CD14-positive monocyte (primary cell): Measurements from ENCODE around the gene TCF7. TPM values are rescaled to one million over a fixed set of nuclear protein-coding genes. Genes with fewer than 3 reads are reported as not detected.

ENCODE experiments used
- DNase-seq, 3 donors: peaks; one replicate each; pipeline ENCODE4 v3.0.0-alpha.2; 2011 to 2022
- H2AFZ ChIP-seq: 2 replicates; pipeline ENCODE4 v1.6.0; 2012; ENCODE audit warnings: mild to moderate bottlenecking, low read depth, low read length, inconsistent platforms; ENCODE audit not compliant: insufficient read depth, poor library complexity, severe bottlenecking
- H3K27ac ChIP-seq, 2 donors: 1 replicate in 1 of 2; 2 replicates in 1 of 2; pipeline ENCODE4 v1.5.1; 2012 to 2013; ENCODE audit warnings: low read length in 2 of 2, control low read depth in 1 of 2, inconsistent platforms in 1 of 2, low read depth in 1 of 2, mild to moderate bottlenecking in 1 of 2
- H3K27me3 ChIP-seq, 2 donors: one replicate each; pipeline versions ENCODE4 v1.6.0 to v1.6.1; 2011 to 2013; ENCODE audit warnings: low read length in 2 of 2; ENCODE audit not compliant: control insufficient read depth in 2 of 2, insufficient read depth in 2 of 2
- H3K36me3 ChIP-seq, 2 donors: replicated peaks in 1 of 2; 1 replicate in 1 of 2; 2 replicates in 1 of 2; pipeline versions ENCODE4 v1.5.1 to v1.6.1; 2012 to 2013; ENCODE audit warnings: low read length in 2 of 2, control low read depth in 1 of 2, inconsistent platforms in 1 of 2, mild to moderate bottlenecking in 1 of 2; ENCODE audit not compliant: insufficient read depth in 2 of 2, control insufficient read depth in 1 of 2
- H3K4me1 ChIP-seq, 2 donors: 1 replicate in 1 of 2; 2 replicates in 1 of 2; pipeline versions ENCODE4 v1.5.1 to v1.6.1; 2012 to 2013; ENCODE audit warnings: low read length in 2 of 2, control low read depth in 1 of 2, inconsistent platforms in 1 of 2, mild to moderate bottlenecking in 1 of 2, moderate library complexity in 1 of 2; ENCODE audit not compliant: insufficient read depth in 2 of 2, control insufficient read depth in 1 of 2
- H3K4me2 ChIP-seq: replicated peaks from 2 replicates; pipeline ENCODE3; 2012; ENCODE audit warnings: low read length, moderate library complexity, mild to moderate bottlenecking; ENCODE audit not compliant: poor library complexity, severe bottlenecking; ENCODE audit errors: extremely low read depth
- H3K4me3 ChIP-seq, 3 experiments: fragments of 200-600 bp in 1 of 3; sonication (generic) in 1 of 3; replicated peaks in 1 of 3; 1 replicate in 2 of 3; 2 replicates in 1 of 3; pipeline ENCODE4 v1.5.1; 2011 to 2013; ENCODE audit warnings: low read length in 3 of 3, mild to moderate bottlenecking in 3 of 3, control low read depth in 2 of 3, low read depth in 2 of 3, inconsistent platforms in 1 of 3, moderate library complexity in 1 of 3
- H3K79me2 ChIP-seq: 2 replicates; pipeline ENCODE4 v1.6.0; 2012; ENCODE audit warnings: mild to moderate bottlenecking, control low read depth, inconsistent platforms, low read length, moderate library complexity; ENCODE audit not compliant: insufficient read depth
- H3K9ac ChIP-seq: 2 replicates; pipeline ENCODE4 v1.6.0; 2017; ENCODE audit warnings: low read length, mild to moderate bottlenecking; ENCODE audit not compliant: insufficient read depth, poor library complexity, severe bottlenecking
- H3K9me3 ChIP-seq, 2 donors: replicated peaks in 1 of 2; 1 replicate in 1 of 2; 2 replicates in 1 of 2; pipeline versions ENCODE4 v1.5.1 to v1.6.1; 2012 to 2013; ENCODE audit warnings: low read length in 2 of 2, control low read depth in 1 of 2; ENCODE audit not compliant: control insufficient read depth in 1 of 2, insufficient read depth in 1 of 2
- H4K20me1 ChIP-seq: 2 replicates; pipeline ENCODE4 v1.6.0; 2012; ENCODE audit warnings: mild to moderate bottlenecking, low read length, control low read depth, moderate library complexity; ENCODE audit not compliant: insufficient read depth
- H3K27ac Mint-ChIP-seq, 7 donors: one replicate each; pipeline ENCODE4 v1.8.0; 2020; ENCODE audit warnings: mild to moderate bottlenecking in 7 of 7, mixed read lengths in 7 of 7, moderate library complexity in 6 of 7, inconsistent platforms in 2 of 7
- H3K27me3 Mint-ChIP-seq, 3 donors: one replicate each; pipeline ENCODE4 v1.8.0; 2021 to 2022; ENCODE audit warnings: low read depth in 3 of 3, mild to moderate bottlenecking in 3 of 3, mixed read lengths in 3 of 3, moderate library complexity in 3 of 3, inconsistent platforms in 1 of 3
- H3K36me3 Mint-ChIP-seq, 2 donors: one replicate each; pipeline ENCODE4 v1.8.0; 2020; ENCODE audit warnings: mixed read lengths in 2 of 2, inconsistent platforms in 1 of 2, mild to moderate bottlenecking in 1 of 2
- H3K4me1 Mint-ChIP-seq: one replicate; pipeline ENCODE4 v1.8.0; 2020; ENCODE audit warnings: mild to moderate bottlenecking, mixed read lengths
- H3K4me3 Mint-ChIP-seq, 2 donors: one replicate each; pipeline ENCODE4 v1.8.0; 2020; ENCODE audit warnings: mild to moderate bottlenecking in 2 of 2, mixed read lengths in 2 of 2, moderate library complexity in 1 of 2
- H3K9me3 Mint-ChIP-seq, 7 donors: one replicate each; pipeline ENCODE4 v1.8.0; 2020 to 2022; ENCODE audit warnings: mixed read lengths in 7 of 7, mild to moderate bottlenecking in 6 of 7, moderate library complexity in 6 of 7, inconsistent platforms in 2 of 7
- CTCF ChIP-seq: fragments of 200-600 bp; IDR thresholded peaks from one replicate; pipeline ENCODE4 v1.8.0; 2022; ENCODE audit warnings: antibody characterized with exemption, mild to moderate bottlenecking
- WGBS: methylation state at CpG from one replicate; pipeline ENCODE4 v1.1.5; 2013; ENCODE audit warnings: missing lambda C conversion rate; ENCODE audit not compliant: insufficient coverage; 5-methylcytosine and 5-hydroxymethylcytosine counted together
- intact Hi-C, 2 donors: fragments of 100-400 bp; cut with micrococcal nuclease; formaldehyde crosslinking; loops; one replicate each; pipeline versions ENCODE4 v1.15.0 to v1.15.1; 2023
- polyA plus RNA-seq, 3 donors: library from polyadenylated mRNA; depleted of rRNA in 1 of 3; unstranded in 2 of 3; stranded (reverse) in 1 of 3; fragments of 300-500 nt in 2 of 3; fragments of >200 nt in 1 of 3; fragmentation: Illumina TruSeq in 2 of 3; gene quantifications; 1 replicate in 2 of 3; 2 replicates in 1 of 3; pipeline ENCODE4 v1.2.3, GENCODE V29; 2012 to 2021

Gene TCF7
- polyA plus RNA-seq, 3 donors, result 0.15 to 0.84 (median 0.83) TPM

DNA sequence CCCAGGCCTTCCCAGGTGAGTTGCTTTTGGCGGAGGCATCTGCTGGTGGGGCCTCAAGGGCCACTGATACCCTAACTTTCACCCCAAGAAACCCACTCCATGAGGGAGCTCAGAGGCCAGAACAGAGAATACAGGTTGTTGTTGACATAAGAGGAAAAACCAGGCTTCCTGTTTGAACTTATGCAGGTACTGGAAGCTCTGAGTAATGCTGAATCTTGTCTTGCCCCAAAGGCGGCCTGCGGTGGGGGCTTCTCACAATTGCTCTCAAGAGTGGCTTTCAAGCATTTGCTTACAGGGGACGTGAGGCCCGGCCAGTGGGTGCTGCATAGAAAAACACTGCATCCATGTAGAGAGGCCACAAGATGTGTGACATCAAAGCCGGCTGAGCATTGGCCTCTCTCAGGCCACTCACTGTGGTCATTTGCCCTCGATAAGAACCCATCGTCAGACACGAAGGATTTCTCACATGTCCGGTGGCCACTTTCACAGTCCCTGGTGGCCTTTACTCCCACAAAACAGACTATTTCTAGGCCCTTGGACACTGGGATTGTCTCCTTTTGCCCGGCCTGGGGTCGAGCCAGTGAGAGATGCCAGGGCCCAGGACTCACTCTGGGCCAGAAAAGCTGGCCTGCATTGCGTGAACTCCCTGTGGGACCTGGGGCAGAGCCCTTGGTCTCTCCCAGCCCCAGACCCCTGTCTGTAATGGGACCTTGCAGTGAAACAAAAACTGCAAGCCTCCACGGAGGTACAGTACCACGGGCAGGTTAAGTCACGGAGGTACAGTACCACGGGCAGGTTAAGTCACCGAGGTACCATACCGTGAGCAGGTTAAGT is 34.5 kb upstream of the TCF7 start:
- Histone ChIP-seq H3K4me3 (no peak overlapping the region), H3K36me3 (no peaks in the 10 kb centered on the region), H3K4me1 (no peaks in the 10 kb centered on the region), H3K4me2 (no peak overlapping the region), H3K9me3 (no peaks in the 10 kb centered on the region), H3K9ac (no peak overlapping the region), H3K79me2 (no peaks in the 10 kb centered on the region), H2AFZ (no peak overlapping the region), H3K27me3 (no peaks in the 10 kb centered on the region), H4K20me1 (no peaks in the 10 kb centered on the region), H3K27ac (no peak overlapping the region)
- H3K27me3 Mint-ChIP-seq, result peaks cover 5 to 8% (median 6%) of the 10 kb centered on the region in 3 donors
- no peaks in the 10 kb centered on the region for H3K9me3 Mint-ChIP-seq
- DNase-seq, result no peak
- H3K4me3 Mint-ChIP-seq, result no peak overlapping the region
- TF ChIP-seq CTCF, result no peak
- H3K4me1 Mint-ChIP-seq, result no peaks in the 10 kb centered on the region
- peak overlapping the region in 1 of 7 donors; percentile 55 for H3K27ac Mint-ChIP-seq
- WGBS, result 94% methylated on average over 18 of the region's 19 CpGs
- intact Hi-C loops, result no loop called here
- H3K36me3 Mint-ChIP-seq, result no peaks in the 10 kb centered on the region

GRCh38 chr5:134082264-134082992 is 32.1 kb upstream of the TCF7 start:
- Histone ChIP-seq H4K20me1 (no peaks in the 10 kb centered on the region), H3K4me3 (no peak overlapping the region), H3K27me3 (no peaks in the 10 kb centered on the region), H3K4me2 (no peak overlapping the region), H3K36me3 (no peaks in the 10 kb centered on the region), H2AFZ (no peak overlapping the region), H3K27ac (no peak overlapping the region), H3K9me3 (no peaks in the 10 kb centered on the region), H3K4me1 (no peaks in the 10 kb centered on the region), H3K9ac (no peak overlapping the region), H3K79me2 (no peaks in the 10 kb centered on the region)
- Mint-ChIP-seq H3K4me3 (no peak overlapping the region), H3K9me3 (no peaks in the 10 kb centered on the region), H3K4me1 (no peaks in the 10 kb centered on the region), H3K27ac (no peak overlapping the region), H3K27me3 (peaks cover 7 to 9% (median 7%) of the 10 kb centered on the region in 3 donors), H3K36me3 (no peaks in the 10 kb centered on the region)
- intact Hi-C loops, result no loop called here
- TF ChIP-seq CTCF, result no peak
- no CpG with 5 or more reads among the region's 2 CpGs for WGBS
- DNase-seq, result no peak
